ENCODE measurements around the gene TMTC1.

Gene TMTC1

GRCh38 chr12:29545102-29545467 lies 238.7 kb downstream of the TMTC1 start:
- no peak for DNase-seq (ENCODE audit: low read depth in 2 of 2, low spot score in 1 of 2)

DNA sequence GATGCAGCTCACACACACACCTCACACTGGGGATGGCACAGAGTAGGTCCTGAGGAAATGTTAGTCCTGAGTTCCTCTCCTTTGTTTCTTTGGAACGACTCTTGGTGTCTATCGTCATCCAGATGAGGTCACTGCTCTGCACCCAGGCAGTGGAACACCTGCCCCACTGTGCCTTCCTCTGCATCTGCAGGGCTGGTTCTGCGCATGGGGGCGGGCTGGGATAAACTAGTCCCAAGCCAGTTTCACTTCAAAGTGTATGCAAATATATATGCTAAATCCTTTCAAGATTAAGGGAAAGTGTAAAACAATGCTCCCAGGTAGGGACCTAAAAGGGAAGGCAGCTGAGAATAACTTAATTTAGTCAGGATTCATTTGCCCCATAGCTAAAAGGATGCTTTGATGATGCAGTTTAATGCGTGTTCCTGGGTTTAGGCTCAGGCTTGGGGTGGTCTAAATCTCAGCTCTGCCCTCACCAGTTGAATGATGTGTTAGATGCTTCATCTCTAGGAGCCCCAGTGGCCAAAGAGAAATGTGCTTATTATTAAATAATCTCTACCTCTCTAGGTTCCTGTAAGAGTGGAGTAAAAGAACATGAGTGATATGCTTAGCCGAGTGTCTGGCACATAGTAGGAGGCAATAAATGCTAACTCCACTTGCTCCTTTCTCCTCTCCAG lies 239.2 kb downstream of the TMTC1 start:
- no peak for DNase-seq (ENCODE audit: low read depth in 2 of 2, low spot score in 1 of 2)

DNA sequence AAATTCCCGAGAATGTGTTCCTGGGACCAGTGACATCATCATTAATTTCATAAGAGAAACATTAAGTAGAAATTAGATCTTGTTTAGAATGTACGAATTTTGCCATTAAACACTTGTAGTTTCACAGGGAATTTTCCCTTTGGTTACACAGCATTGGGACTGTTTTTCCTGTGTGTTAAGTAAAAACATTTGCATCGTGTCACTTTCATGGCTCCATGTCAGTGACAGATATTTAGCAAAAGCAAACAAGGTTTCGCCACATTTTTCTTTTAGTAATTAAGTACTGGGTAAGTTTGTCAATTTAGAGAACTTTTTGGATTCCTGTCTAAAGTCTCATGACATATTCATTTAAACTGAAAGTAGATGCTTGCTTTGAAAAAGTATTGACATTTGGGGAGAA lies 240.7 kb downstream of the TMTC1 start:
- no peak for DNase-seq (ENCODE audit: low read depth in 2 of 2, low spot score in 1 of 2)

DNA sequence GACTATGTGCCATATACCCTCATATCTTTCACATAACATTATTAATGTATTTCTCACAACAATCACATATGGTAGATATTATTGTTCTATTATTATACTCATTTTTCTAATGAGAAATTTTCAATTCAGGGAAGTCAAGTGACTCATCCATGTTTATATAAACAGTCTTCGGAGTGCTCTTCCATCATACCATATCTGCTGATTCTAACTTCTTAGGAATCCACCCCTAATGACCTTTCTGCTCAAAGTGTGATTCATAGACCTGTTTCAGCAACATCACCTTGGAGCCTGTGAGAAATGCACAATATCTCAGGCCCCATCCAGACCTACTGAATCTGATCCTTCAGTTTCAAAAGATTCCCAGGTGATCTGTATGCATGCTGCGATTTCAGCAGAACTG lies 246.4 kb downstream of the TMTC1 start:
- DNase-seq (ENCODE audit: low read depth in 2 of 2, low spot score in 1 of 2) = no peak

GRCh38 chr12:29534935-29535334 lies 248.8 kb downstream of the TMTC1 start:
- no peak for DNase-seq (ENCODE audit: low read depth in 2 of 2, low spot score in 1 of 2)

DNA sequence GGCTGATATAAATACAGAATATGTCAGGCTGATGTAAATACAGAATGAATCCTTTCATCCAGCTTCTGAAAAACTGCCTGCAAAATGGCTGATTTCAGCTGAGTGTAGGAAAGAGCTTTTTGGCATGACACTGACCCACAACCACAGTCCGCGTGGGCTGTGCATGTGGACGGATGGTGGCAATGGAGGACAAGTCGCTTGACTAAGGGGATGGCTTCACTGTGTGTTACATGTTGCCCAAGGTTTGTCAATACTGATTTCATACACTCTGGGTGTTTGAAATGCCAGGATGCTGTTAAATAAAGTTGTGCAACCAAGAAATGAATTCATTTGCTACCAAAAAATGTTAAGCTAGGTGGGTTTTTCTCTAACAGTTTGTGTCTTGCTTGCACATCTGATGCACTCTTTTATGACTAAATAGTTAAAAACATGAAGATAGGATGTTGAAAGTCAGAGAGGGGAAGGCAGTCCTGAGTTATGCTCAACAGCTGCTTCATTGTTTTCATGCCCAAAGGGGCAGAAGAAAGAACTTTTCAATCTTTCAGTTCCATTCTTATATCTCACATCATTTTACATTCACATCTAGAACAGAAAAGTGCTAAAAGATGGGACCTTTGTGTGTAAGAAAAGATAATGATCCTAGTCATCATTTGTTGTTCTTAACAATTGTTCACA lies 249.8 kb downstream of the TMTC1 start:
- no peak for DNase-seq (ENCODE audit: low read depth in 2 of 2, low spot score in 1 of 2)

GRCh38 chr12:29531471-29531870 lies 252.3 kb downstream of the TMTC1 start:
- no peak for DNase-seq (ENCODE audit: low read depth in 2 of 2, low spot score in 1 of 2)

- DNase-seq (ENCODE audit: low read depth in 2 of 2, low spot score in 1 of 2) = no peak
Measured at GRCh38 chr12:29530436-29530835, 253.3 kb downstream of the TMTC1 start.

- no peak for DNase-seq (ENCODE audit: low read depth in 2 of 2, low spot score in 1 of 2)
Measured at GRCh38 chr12:29528161-29528560, 255.6 kb downstream of the TMTC1 start.

DNA sequence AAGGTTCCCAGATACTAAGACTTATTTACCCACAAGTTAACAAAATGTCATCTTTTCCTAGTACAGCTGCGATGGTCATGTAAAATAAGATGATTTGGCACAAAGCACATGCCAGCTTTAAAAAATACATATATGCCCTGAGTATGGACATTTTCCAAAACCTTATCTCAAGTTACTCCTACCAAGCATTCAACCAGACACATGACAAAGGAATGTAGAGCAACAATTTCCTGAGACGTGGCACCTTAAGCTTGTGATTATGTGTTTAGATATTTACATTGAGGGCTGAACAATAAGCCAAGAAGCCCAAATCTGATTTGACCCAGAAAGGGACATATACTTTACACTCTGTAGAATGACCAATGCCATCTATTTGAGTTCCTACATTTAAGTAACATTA lies 261.8 kb downstream of the TMTC1 start:
- no peak for DNase-seq (ENCODE audit: low read depth in 2 of 2, low spot score in 1 of 2)

DNA sequence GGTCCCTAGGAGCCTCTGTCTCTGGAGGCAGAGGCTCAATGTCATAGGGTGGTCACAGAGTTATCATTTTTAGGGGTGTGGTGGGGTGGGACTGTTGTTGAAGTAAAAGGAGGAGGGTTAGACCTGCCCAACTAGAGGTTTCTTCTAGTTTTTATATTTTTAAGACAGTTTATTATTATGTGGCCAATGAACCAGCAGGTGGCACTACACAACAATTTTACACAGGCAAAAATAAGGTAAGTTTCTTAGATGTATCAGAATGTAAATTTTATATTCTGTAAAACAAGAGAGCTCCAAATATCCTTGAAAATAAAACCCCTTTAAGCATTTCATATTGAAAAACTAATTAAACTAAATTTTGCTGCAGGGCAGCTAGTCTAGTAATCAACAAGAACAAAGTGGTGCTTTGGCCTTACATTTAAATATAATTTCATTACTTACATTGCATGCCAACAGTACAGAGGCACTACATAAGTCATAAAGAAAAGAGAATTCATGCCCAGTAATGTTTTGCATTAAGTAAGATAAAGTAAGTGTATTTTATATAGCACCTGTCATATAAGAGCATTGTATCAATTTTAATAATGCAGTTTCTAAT lies 264.1 kb downstream of the TMTC1 start:
- no peak for DNase-seq (ENCODE audit: low read depth in 2 of 2, low spot score in 1 of 2)

DNA sequence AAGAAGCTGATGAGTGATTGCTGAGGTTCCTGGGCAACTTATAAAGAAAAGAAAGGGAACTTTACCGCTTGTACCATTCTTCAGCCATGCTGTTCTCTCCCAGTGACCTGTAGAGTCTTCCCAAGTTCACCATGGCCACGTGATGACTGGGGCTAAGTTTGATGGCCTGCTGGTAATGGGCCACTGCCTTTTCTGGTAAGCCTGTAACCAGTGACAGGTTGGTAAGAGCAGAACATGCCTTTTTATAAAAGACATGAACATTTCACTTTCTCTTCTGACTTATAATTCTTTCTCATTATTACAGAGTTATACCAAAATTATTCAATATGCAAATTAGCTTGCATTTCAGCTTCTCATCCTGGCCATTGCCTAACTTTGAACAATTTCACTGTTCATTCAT lies 265.3 kb downstream of the TMTC1 start:
- DNase-seq (ENCODE audit: low read depth in 2 of 2, low spot score in 1 of 2) = no peak

DNA sequence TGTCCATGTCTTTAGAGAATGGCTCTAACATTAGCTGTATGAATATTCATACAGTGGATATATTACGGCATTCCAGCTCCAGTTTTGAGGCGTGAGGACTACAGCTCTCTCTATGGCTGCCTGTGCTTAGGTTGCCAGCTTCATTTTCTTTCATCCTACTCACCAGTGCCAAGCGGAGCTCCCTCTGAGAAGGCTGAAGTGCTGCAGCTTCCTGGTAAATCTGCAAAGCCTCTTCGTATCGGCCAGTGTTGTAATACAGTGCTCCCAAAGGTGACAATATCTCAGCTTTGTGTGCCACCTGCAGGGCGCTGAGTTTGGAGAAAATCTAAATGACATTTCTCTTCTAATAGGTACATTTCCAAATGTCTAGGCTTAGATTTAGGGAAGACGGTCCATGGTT lies 266.5 kb downstream of the TMTC1 start:
- no peak for DNase-seq (ENCODE audit: low read depth in 2 of 2, low spot score in 1 of 2)

GRCh38 chr12:29516431-29516875 lies 267.3 kb downstream of the TMTC1 start:
- DNase-seq (ENCODE audit: low read depth in 2 of 2, low spot score in 1 of 2) = no peak

GRCh38 chr12:29510591-29511185 lies 273.1 kb downstream of the TMTC1 start:
- DNase-seq (ENCODE audit: low read depth in 2 of 2, low spot score in 1 of 2) = no peak

DNA sequence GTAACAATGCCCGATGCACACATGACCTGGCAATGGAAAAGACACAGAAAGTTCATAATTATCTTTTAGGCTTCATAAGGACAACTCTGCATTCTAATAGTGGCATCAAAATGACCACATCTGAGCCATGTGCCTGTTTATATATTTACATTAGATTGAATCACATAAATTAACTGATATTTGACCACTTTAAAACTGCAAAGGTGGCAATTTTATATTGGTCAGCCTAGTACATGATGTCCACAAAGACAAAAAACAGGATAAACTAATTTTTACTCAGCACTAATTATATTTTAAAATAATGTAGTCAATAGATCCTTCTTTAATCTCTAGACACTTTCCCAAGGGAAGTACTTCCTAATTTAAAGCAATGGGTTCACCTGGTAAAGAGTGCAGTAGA lies 274.2 kb downstream of the TMTC1 start:
- DNase-seq (ENCODE audit: low read depth in 2 of 2, low spot score in 1 of 2) = no peak

DNA sequence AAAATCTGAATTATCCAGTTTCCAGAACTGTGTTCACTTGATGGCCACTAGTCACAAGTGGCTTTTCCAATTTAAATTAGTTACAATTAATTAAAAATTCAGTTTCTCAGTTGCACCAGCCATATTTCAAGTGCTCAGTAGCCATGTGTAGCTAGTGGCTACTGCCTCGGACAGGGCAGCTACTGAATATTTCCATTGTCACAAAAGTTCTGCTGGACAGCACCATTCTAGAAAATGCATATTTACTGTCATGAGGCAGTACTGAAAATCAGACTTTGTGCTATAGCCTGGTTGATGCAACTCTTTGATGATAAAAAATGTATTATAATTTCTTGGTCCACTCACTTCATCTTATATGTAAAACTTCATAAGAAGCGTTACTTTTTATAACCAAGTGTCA lies 274.8 kb downstream of the TMTC1 start:
- no peak for DNase-seq (ENCODE audit: low read depth in 2 of 2, low spot score in 1 of 2)

GRCh38 chr12:29505122-29505521 lies 278.6 kb downstream of the TMTC1 start:
- no peak for DNase-seq (ENCODE audit: low read depth in 2 of 2, low spot score in 1 of 2)

GRCh38 chr12:29503283-29503682 lies 280.5 kb downstream of the TMTC1 start:
- no peak for DNase-seq (ENCODE audit: low read depth in 2 of 2, low spot score in 1 of 2)

GRCh38 chr12:29499235-29499634 lies 284.5 kb downstream of the TMTC1 start:
- no peak for DNase-seq (ENCODE audit: low read depth in 2 of 2, low spot score in 1 of 2)

- no peak for DNase-seq (ENCODE audit: low read depth in 2 of 2, low spot score in 1 of 2)
Measured at GRCh38 chr12:29497588-29497987, 286.2 kb downstream of the TMTC1 start, which contains the start of gene OVCH1. Gene OVCH1 (minus strand): TSS chr12:29497686. CDS start chr12:29497686, 0 bp downstream.

GRCh38 chr12:29492891-29493290 lies 290.9 kb downstream of the TMTC1 start:
- no peak for DNase-seq (ENCODE audit: low read depth in 2 of 2, low spot score in 1 of 2)
